SK-N-SH (cell line): ENCODE measurements around the gene C6orf132.

Source experiments
- CHD2 ChIP-seq: fragments of 150-350 bp; IDR thresholded peaks from 2 replicates; pipeline ENCODE4 v1.6.1; 2018; ENCODE audit warnings: low read length; ENCODE audit not compliant: partially characterized antibody
- EP300 ChIP-seq, 2 experiments: IDR thresholded peaks; 2 replicates each; pipeline versions ENCODE4 v1.4.0 to v1.6.1; 2012; ENCODE audit warnings: borderline replicate concordance in 1 of 2, low read depth in 1 of 2, low read length in 1 of 2
- EZH2phosphoT487 ChIP-seq: fragments of 200-600 bp; sonication (generic); IDR thresholded peaks from 2 replicates; pipeline ENCODE4 v1.6.1; 2017; ENCODE audit warnings: low read depth, mixed run types, mild to moderate bottlenecking, antibody characterized with exemption, moderate library complexity, borderline replicate concordance
- FOXJ3 ChIP-seq: sonication (generic); formaldehyde crosslinking; IDR thresholded peaks from 2 replicates; pipeline ENCODE4 v1.5.1; 2020; ENCODE audit warnings: mild to moderate bottlenecking, missing genetic modification reagents
- GABPA ChIP-seq: IDR thresholded peaks from 2 replicates; pipeline ENCODE4 v1.4.0; 2012; ENCODE audit warnings: low read depth, mild to moderate bottlenecking
- PBX3 ChIP-seq: IDR thresholded peaks from 2 replicates; pipeline ENCODE4; 2012
- POLR2AphosphoS5 ChIP-seq: IDR thresholded peaks from 2 replicates; pipeline ENCODE4 v1.6.1; 2012; ENCODE audit warnings: low read depth, low read length
- RAD21 ChIP-seq: IDR thresholded peaks from 2 replicates; pipeline ENCODE4 v1.6.1; 2012; ENCODE audit warnings: mild to moderate bottlenecking, low read length
- RXRA ChIP-seq: IDR thresholded peaks from 2 replicates; pipeline ENCODE4 v1.4.0; 2012; ENCODE audit warnings: low read depth, mild to moderate bottlenecking, borderline replicate concordance
- SMC3 ChIP-seq: IDR thresholded peaks from 2 replicates; pipeline ENCODE4 v1.6.1; 2012; ENCODE audit warnings: low read depth, low read length, improper control_type of control experiment
- TF ChIP-seq, protein P1 (sequence below): IDR thresholded peaks from 2 replicates; pipeline ENCODE4 v1.6.1; 2012; ENCODE audit warnings: mild to moderate bottlenecking, low read depth, low read length, moderate library complexity
- TF ChIP-seq, protein P2 (sequence below): fragments of 200-600 bp; sonication (generic); IDR thresholded peaks from 2 replicates; pipeline ENCODE4 v1.6.1; 2017; ENCODE audit warnings: antibody characterized with exemption, mild to moderate bottlenecking, moderate library complexity
- TF ChIP-seq, protein P3 (sequence below): IDR thresholded peaks from 2 replicates; pipeline ENCODE4 v1.4.0; 2012; ENCODE audit warnings: low read depth

DNA sequence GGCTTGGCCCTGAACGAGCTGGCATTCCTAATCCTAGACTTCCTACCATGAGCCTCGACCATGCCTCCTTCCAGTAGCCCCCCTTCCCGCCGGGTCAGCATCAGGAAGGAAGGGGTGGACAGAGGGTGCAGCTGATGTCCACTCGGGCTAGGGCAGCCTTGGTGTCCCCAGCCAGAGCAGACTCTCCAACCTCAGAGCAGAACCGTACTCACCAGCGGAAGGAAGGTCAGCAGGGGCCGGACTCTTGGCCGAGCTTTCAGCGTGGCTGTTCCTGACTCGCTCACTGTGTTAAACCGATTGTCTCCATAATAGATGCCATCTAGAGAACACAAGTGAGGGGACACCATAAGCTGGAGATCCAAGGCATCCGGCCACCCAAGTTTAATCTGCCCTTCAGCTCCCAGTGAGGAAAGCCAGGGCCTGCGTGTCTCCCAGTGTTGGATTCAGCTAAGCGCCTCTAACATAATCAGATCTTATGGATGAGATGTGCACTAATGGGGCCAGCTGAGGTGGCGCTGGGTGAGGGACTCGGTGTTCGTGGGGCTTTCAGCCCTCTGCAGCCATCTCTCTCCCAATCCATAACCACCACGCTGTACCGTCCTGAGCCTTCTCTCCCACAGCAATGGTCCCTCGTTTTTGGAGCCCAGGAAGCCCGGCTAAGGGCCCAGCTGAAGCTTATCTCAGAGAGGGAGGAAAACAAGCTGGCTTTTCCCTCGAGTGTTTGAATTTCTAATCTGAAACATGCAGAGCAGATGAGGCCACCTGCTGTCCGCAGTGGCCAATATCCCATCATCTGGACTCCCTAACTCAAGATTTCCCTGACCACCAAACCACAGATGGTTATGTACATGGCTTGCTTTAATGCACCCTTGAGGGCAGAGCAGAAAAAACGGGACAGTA, 13.7 kb downstream of the C6orf132 start:
- TF ChIP-seq, protein P1, sequence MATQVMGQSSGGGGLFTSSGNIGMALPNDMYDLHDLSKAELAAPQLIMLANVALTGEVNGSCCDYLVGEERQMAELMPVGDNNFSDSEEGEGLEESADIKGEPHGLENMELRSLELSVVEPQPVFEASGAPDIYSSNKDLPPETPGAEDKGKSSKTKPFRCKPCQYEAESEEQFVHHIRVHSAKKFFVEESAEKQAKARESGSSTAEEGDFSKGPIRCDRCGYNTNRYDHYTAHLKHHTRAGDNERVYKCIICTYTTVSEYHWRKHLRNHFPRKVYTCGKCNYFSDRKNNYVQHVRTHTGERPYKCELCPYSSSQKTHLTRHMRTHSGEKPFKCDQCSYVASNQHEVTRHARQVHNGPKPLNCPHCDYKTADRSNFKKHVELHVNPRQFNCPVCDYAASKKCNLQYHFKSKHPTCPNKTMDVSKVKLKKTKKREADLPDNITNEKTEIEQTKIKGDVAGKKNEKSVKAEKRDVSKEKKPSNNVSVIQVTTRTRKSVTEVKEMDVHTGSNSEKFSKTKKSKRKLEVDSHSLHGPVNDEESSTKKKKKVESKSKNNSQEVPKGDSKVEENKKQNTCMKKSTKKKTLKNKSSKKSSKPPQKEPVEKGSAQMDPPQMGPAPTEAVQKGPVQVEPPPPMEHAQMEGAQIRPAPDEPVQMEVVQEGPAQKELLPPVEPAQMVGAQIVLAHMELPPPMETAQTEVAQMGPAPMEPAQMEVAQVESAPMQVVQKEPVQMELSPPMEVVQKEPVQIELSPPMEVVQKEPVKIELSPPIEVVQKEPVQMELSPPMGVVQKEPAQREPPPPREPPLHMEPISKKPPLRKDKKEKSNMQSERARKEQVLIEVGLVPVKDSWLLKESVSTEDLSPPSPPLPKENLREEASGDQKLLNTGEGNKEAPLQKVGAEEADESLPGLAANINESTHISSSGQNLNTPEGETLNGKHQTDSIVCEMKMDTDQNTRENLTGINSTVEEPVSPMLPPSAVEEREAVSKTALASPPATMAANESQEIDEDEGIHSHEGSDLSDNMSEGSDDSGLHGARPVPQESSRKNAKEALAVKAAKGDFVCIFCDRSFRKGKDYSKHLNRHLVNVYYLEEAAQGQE = no peak
- TF ChIP-seq SMC3 (no peak), RXRA (no peak), PBX3 (no peak), EZH2phosphoT487 (no peak), GABPA (no peak), POLR2AphosphoS5 (no peak), CHD2 (no peak), RAD21 (peak; percentile 38; the same call in 1 of the 2 replicates), EP300 (IDR thresholded peaks at IDR 0.05; ENCODE audit: borderline replicate concordance in 1 of 2, low read depth in 1 of 2, low read length in 1 of 2) (no peak), FOXJ3 (CRISPR knock-in tag) (no peak)
- TF ChIP-seq, protein P2, sequence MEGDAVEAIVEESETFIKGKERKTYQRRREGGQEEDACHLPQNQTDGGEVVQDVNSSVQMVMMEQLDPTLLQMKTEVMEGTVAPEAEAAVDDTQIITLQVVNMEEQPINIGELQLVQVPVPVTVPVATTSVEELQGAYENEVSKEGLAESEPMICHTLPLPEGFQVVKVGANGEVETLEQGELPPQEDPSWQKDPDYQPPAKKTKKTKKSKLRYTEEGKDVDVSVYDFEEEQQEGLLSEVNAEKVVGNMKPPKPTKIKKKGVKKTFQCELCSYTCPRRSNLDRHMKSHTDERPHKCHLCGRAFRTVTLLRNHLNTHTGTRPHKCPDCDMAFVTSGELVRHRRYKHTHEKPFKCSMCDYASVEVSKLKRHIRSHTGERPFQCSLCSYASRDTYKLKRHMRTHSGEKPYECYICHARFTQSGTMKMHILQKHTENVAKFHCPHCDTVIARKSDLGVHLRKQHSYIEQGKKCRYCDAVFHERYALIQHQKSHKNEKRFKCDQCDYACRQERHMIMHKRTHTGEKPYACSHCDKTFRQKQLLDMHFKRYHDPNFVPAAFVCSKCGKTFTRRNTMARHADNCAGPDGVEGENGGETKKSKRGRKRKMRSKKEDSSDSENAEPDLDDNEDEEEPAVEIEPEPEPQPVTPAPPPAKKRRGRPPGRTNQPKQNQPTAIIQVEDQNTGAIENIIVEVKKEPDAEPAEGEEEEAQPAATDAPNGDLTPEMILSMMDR = no peak
- TF ChIP-seq, protein P3, sequence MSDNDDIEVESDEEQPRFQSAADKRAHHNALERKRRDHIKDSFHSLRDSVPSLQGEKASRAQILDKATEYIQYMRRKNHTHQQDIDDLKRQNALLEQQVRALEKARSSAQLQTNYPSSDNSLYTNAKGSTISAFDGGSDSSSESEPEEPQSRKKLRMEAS = no peak
